ENCODE results near the gene TRAPPC2B. TPM values are rescaled to one million over a fixed set of nuclear protein-coding genes. Genes with fewer than 3 reads are reported as not detected.

Gene TRAPPC2B
- total and polyA plus RNA-seq, 4 donors: 2.8 to 6.1 (median 3.6) TPM

- Histone ChIP-seq H3K36me3 (ENCODE audit: control insufficient read depth in 4 of 4, insufficient read depth in 3 of 4, low read depth in 1 of 4, low read length in 3 of 4) (peaks cover 2 to 11% (median 6%) of the 10 kb centered on the region in 4 donors), H3K27me3 (ENCODE audit: control insufficient read depth in 4 of 4, insufficient read depth in 4 of 4, low read length in 3 of 4) (no peaks in the 10 kb centered on the region), H3K9me3 (ENCODE audit: control insufficient read depth in 4 of 4, low read length in 3 of 4) (peaks cover 7 to 23% (median 12%) of the 10 kb centered on the region in 4 donors), H3K4me3 (ENCODE audit: low read depth in 1 of 3, low read length in 3 of 3) (no peak overlapping the region), H3K9ac (ENCODE audit: low read depth in 1 of 2, low read length in 2 of 2) (no peak overlapping the region), H3K27ac (ENCODE audit: low read depth in 1 of 2, low read length in 2 of 2) (no peak overlapping the region), H3K4me1 (ENCODE audit: control insufficient read depth in 4 of 4, insufficient read depth in 4 of 4, low read length in 3 of 4) (peaks cover 0 to 11% (median 8%) of the 10 kb centered on the region in 4 donors)
- WGBS: 96% methylated on average over 2 of the region's 2 CpGs
- DNase-seq (ENCODE audit: low spot score): no peak
- no peak for TF ChIP-seq RAD21 (IDR thresholded peaks at IDR 0.05)
- TF ChIP-seq EGR1 (IDR thresholded peaks at IDR 0.05; ENCODE audit: low read depth in 2 of 2): no peak
- TF ChIP-seq JUND (IDR thresholded peaks at IDR 0.05): no peak
- no peak for TF ChIP-seq MAX (IDR thresholded peaks at IDR 0.05)
- no peak for TF ChIP-seq CTCF (IDR thresholded peaks at IDR 0.05; ENCODE audit: low read depth, low read length, missing input control)
- no peak for TF ChIP-seq TAF1 (conservative IDR thresholded peaks at IDR 0.05)
- TF ChIP-seq ATF3 (IDR thresholded peaks at IDR 0.05): no peak
- TF ChIP-seq GABPA (IDR thresholded peaks at IDR 0.05 in 1 of 2, conservative IDR thresholded peaks at IDR 0.05 in 1 of 2): no peak
- TF ChIP-seq RXRA (IDR thresholded peaks at IDR 0.05): no peak
- no peak for TF ChIP-seq NR2F2 (IDR thresholded peaks at IDR 0.05)
- no peak for TF ChIP-seq HNF4G (IDR thresholded peaks at IDR 0.05)
- no peak for TF ChIP-seq FOXA2 (IDR thresholded peaks at IDR 0.05)
- TF ChIP-seq REST (IDR thresholded peaks at IDR 0.05): no peak
- TF ChIP-seq SP1 (IDR thresholded peaks at IDR 0.05): no peak
- TF ChIP-seq HNF4A (conservative IDR thresholded peaks at IDR 0.05): no peak
- no peak for TF ChIP-seq YY1 (IDR thresholded peaks at IDR 0.05)
- no peak for TF ChIP-seq ZBTB33 (IDR thresholded peaks at IDR 0.05)
- no peak for TF ChIP-seq FOXA1 (IDR thresholded peaks at IDR 0.05)
Observed at GRCh38 chr19:57366776-57367175, 3.4 kb downstream of the TRAPPC2B start.

All from liver (tissue), 9 donors.